ENCODE measurements around the gene DLG5. TPM values are rescaled to one million over a fixed set of nuclear protein-coding genes. Genes with fewer than 3 reads are reported as not detected.

The DLG5 gene
- total RNA-seq, 2 donors from 2014 or later: 72.3 to 134 TPM

DNA sequence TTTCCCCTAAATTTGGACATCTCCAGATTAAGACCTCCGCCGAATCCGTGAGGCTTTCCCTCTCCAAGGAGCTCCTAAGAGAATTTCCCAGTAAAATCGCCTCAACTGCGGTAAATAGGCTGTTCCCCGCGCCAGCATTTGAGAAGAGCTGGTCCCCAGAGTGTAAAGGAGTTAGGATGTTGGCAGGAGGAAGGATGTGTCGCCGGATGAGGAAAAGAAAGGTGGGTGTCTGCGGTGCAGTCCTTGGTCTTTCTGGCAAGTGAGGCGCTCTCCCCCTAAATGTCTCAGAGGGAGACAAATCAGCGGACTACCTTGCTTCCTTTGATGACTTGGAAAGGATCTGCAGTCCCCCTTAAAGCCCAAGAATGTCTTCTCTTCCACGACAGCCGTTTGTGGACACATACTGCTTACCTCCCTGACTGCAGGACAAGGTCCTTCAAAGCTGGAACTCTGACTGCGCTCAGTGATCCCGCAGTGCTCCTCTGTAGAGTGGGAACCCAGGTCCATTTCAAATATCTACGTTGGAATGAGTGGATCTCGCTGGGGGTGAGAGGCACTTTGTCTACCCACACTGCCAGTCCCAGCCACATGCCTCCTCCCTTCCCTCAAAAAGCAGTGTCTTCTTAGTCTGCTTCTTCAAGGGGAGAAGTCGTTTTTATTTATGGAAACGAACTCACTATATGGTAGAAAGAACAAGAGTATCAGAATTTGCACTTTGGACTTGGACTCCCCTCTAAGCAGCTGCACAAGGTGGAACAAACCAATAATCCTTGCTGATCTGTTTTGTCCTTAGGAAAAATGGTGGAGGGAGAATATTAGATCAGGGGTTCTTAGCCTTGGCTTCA is 1.1 kb upstream of the DLG5 start:
- DNase-seq (ENCODE audit: low spot score): no peak
- no peaks in the 10 kb centered on the region for H3K27me3 ChIP-seq (replicated peaks; ENCODE audit: insufficient read depth)
- H3K4me1 ChIP-seq (replicated peaks): peaks cover 4% of the 10 kb centered on the region
- TF ChIP-seq, protein P1, sequence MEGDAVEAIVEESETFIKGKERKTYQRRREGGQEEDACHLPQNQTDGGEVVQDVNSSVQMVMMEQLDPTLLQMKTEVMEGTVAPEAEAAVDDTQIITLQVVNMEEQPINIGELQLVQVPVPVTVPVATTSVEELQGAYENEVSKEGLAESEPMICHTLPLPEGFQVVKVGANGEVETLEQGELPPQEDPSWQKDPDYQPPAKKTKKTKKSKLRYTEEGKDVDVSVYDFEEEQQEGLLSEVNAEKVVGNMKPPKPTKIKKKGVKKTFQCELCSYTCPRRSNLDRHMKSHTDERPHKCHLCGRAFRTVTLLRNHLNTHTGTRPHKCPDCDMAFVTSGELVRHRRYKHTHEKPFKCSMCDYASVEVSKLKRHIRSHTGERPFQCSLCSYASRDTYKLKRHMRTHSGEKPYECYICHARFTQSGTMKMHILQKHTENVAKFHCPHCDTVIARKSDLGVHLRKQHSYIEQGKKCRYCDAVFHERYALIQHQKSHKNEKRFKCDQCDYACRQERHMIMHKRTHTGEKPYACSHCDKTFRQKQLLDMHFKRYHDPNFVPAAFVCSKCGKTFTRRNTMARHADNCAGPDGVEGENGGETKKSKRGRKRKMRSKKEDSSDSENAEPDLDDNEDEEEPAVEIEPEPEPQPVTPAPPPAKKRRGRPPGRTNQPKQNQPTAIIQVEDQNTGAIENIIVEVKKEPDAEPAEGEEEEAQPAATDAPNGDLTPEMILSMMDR (IDR thresholded peaks at IDR 0.05): no peak
- TF ChIP-seq POLR2A (IDR thresholded peaks at IDR 0.05) (no peak), POLR2AphosphoS5 (IDR thresholded peaks at IDR 0.05) (no peak)
- H3K27ac ChIP-seq: peak overlapping the region; percentile 93 to 95
- WGBS: 23% methylated on average over 20 of the region's 20 CpGs
- intact Hi-C loops (cut with DNase I): loop anchor here (2.0 kb wide), 1 partner anchor 81 kb away; no protein-coding TSS in a partner anchor
- no peaks in the 10 kb centered on the region for H3K9me3 ChIP-seq
- peak overlapping the region; percentile 58 to 84 for H3K4me3 ChIP-seq
- H3K36me3 ChIP-seq: no peaks in the 10 kb centered on the region

DNA sequence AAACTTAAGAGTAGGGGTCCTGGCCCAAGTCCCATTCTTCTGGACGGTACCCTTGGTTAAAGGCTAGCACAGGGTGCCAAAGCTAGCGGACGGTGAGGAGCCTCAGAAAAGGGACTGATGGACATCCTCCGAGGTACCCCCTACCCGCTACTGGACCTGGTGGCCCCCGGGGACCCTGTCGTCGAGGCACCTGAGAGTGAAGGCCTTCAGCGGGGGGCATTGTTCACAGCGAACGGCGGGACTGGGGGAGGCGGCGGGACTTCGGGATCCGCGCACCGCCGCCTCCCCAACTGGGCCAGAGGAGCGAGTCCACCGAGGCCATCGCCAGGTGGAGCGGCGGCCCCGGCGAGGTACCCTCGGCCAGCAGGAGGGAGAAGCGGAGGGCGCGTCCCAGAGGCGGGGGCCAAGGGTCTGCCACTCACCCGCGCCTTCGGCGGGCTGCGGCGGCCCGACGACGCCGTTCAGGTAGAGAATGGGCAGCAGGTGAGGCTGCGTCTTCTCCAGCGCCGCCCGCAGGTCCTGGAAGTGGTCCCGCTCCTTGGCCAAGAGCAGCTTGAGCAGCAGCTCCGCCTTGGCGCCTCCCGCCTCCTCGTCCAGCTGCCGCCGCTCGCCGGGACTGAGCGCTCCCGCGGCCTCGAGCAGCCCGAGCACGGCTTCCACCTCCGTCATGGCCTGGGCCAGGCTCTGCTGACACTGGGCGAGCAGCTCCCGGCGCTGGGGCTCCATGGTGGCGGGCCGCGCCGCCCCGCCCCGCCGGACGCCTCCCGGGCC is 575 bp downstream of the DLG5 start:
- no peaks in the 10 kb centered on the region for H3K36me3 ChIP-seq
- peak; percentile 73 for DNase-seq (ENCODE audit: low spot score)
- peaks cover 4% of the 10 kb centered on the region for H3K4me1 ChIP-seq (replicated peaks)
- TF ChIP-seq POLR2AphosphoS5 (IDR thresholded peaks at IDR 0.05) (peak; percentile 21), POLR2A (IDR thresholded peaks at IDR 0.05) (peak; percentile 55)
- TF ChIP-seq, protein P1 (IDR thresholded peaks at IDR 0.05): peak in 3 of 4 experiments; percentile 2 to 31 (median 10)
- intact Hi-C loops (cut with DNase I): loop anchor here (1.0 to 2.0 kb wide), 2 partner anchors 43 to 79 kb away; no protein-coding TSS in a partner anchor
- H3K27ac ChIP-seq: peak overlapping the region; percentile 93 to 95
- peak overlapping the region; percentile 58 to 84 for H3K4me3 ChIP-seq
- WGBS: 1% methylated on average over 60 of the region's 73 CpGs
- no peaks in the 10 kb centered on the region for H3K9me3 ChIP-seq
- H3K27me3 ChIP-seq (replicated peaks; ENCODE audit: insufficient read depth): no peaks in the 10 kb centered on the region

DNA sequence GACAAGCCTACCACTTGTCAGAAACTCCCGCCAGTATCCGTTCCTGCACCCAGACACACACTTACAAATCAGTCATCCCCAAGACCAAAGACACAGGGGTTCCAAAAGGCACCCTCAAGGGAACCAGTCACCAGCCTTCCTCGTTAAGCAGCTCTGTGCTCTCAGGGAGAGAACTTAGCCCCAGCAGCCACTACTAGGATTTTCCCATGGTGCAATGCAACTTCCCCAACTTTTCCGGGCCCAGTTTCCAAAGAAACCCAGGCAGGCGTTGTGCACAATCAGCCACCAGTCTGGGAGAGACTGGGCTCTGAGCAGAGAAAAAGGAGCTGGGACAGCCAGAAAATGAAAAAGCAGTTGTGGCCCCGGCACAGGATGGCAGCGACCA is 1.2 kb downstream of the DLG5 start:
- intact Hi-C loops (cut with DNase I): no loop called here
- Histone ChIP-seq H3K36me3 (no peaks in the 10 kb centered on the region), H3K27me3 (replicated peaks; ENCODE audit: insufficient read depth) (no peaks in the 10 kb centered on the region), H3K27ac (peak overlapping the region; percentile 93 to 95), H3K4me3 (peak overlapping the region; percentile 58 to 84), H3K4me1 (replicated peaks) (peaks cover 4% of the 10 kb centered on the region), H3K9me3 (no peaks in the 10 kb centered on the region)
- peak; percentile 36 for DNase-seq (ENCODE audit: low spot score)
- 5% methylated on average over 7 of the region's 7 CpGs for WGBS
- TF ChIP-seq POLR2AphosphoS5 (IDR thresholded peaks at IDR 0.05) (peak; percentile 32), POLR2A (IDR thresholded peaks at IDR 0.05) (no peak)
- TF ChIP-seq, protein P1 (IDR thresholded peaks at IDR 0.05): no peak

DNA sequence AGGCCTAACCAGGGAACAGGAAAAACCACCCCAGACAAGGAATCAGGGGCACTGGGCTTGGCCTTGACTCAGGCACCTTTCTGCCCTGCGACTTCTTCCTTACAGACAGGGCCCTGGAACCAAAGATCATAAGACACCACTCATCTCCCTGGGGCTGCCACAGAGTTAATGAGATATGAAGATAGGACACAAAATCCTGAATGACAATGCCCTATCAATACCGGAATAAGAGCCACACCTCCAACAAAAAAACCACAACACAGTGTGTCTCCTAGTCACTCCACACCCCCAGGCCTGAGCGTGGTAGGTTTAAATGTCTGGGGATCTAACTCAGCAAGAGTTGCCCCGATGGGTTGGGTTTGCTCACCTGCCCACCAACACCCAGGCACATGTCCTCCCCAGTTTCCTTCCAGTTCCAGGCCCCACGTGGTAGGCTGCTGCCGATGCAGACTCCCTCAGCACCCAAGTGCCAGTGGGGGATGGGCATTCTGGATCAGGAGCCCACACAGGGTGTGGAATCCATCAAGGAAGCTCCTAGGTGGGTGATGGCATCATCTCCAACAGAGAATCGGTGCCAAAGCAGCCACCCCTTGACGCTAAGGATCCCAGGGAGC is 3.9 kb downstream of the DLG5 start:
- WGBS: 56% methylated on average over 8 of the region's 8 CpGs
- Histone ChIP-seq H3K36me3 (no peaks in the 10 kb centered on the region), H3K4me3 (no peak overlapping the region), H3K4me1 (replicated peaks) (peaks cover 4% of the 10 kb centered on the region), H3K9me3 (no peaks in the 10 kb centered on the region), H3K27ac (peak overlapping the region in 1 of 2 donors; percentile 19), H3K27me3 (replicated peaks; ENCODE audit: insufficient read depth) (no peaks in the 10 kb centered on the region)
- intact Hi-C loops (cut with DNase I): no loop called here
- no peak for DNase-seq (ENCODE audit: low spot score)
- TF ChIP-seq POLR2A (IDR thresholded peaks at IDR 0.05): no peak
- no peak for TF ChIP-seq POLR2AphosphoS5 (IDR thresholded peaks at IDR 0.05)

DNA sequence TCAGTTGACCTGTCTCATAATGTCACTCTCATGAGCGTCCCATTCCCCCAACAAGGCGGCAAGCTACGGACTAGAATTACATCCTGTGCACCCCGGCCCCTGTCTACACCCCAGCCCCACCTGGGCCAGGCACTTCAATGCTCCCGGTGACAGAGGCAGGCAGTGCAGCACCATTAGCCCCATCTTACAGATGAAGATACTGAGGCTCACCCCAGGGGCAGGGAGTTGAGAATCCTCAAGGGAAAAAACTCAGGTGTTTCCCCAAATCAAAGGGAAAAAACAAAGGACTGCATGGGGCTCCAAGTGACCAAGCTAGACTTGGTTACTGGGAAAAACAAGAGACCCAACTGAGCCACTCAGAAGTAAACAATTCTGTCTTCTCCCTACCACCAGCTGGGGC is 4.5 kb downstream of the DLG5 start:
- Histone ChIP-seq H3K9me3 (no peaks in the 10 kb centered on the region), H3K4me3 (no peak overlapping the region), H3K27me3 (replicated peaks; ENCODE audit: insufficient read depth) (no peaks in the 10 kb centered on the region), H3K36me3 (no peaks in the 10 kb centered on the region), H3K4me1 (replicated peaks) (peaks cover 4% of the 10 kb centered on the region), H3K27ac (no peak overlapping the region)
- DNase-seq (ENCODE audit: low spot score): no peak
- WGBS: 93% methylated on average over 5 of the region's 5 CpGs
- intact Hi-C loops (cut with DNase I): no loop called here
- no peak for TF ChIP-seq POLR2A (IDR thresholded peaks at IDR 0.05)
- TF ChIP-seq, protein P1 (IDR thresholded peaks at IDR 0.05): no peak

Data from prostate gland (tissue), 2 donors.